Measurements from ENCODE around the gene OR2V2. TPM values are rescaled to one million over a fixed set of nuclear protein-coding genes. Genes with fewer than 3 reads are reported as not detected.
"Not testable (repeated sequence)": the region's sequence is repeated elsewhere in the genome, so short reads cannot be mapped to it uniquely, and the experiment has no call there.

OR2V2 gene, protein sequence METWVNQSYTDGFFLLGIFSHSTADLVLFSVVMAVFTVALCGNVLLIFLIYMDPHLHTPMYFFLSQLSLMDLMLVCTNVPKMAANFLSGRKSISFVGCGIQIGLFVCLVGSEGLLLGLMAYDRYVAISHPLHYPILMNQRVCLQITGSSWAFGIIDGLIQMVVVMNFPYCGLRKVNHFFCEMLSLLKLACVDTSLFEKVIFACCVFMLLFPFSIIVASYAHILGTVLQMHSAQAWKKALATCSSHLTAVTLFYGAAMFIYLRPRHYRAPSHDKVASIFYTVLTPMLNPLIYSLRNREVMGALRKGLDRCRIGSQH
- polyA plus RNA-seq (2012; ENCODE audit: insufficient read depth, insufficient read length) = not detected

DNA sequence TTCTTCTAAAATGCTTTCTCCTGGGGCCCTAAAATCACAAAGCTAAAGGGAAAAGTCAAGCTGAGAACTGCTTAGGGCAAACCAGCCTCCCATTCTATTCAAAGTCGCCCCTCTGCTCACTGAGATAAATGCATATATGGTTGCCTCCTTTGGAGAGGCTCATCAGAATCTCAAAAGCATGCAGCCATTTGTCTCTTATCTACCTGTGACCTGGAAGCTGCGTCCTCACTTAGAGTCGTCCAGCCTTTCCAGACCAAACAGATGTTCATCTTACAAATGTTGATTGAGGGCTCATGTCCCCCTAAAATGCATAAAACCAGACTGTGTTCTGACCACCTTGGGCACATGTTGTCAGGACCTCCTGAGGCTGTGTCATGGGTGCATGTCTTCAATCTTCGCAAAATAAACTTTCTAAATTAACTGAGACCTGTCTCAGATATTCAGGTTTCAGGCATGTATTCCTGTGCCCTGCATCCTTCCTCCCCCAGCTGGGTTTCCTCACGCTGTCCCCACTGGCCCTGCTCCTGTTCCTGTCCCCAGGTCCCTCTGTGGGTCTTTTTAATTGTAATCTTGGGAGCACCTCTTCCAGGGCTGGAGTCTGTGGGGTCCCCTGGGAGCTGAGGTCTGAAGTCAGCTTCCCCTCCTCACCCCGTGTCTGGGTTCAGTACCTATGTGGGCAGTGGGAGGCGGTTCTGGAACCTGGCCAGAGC, at the start of gene OR2V2:
OR2V2 (plus strand) TSS at position 660 of the 710 bp plus-strand sequence. CDS start 7,357 bp downstream, outside the sequence.
- not testable (repeated sequence) for H3K4me3 ChIP-seq (ENCODE audit: low read length); DNase-seq (ENCODE audit: low read depth, low spot score)

- not testable (repeated sequence) for DNase-seq (ENCODE audit: low read depth, low spot score); H3K4me3 ChIP-seq (ENCODE audit: low read length)
Measured at GRCh38 chr5:181097759-181098491, 49.5 kb upstream of the OR2V2 start.

GRCh38 chr5:181098762-181099601, 48.4 kb upstream of the OR2V2 start:
- H3K4me3 ChIP-seq (ENCODE audit: low read length) = no peak overlapping the region; the same call in 1 of the 2 replicates
- DNase-seq (ENCODE audit: low read depth, low spot score) = peak; percentile 7

GRCh38 chr5:181099602-181100086, 47.7 kb upstream of the OR2V2 start:
- no peak overlapping the region for H3K4me3 ChIP-seq (ENCODE audit: low read length)

GRCh38 chr5:181100121-181100875, 47.1 kb upstream of the OR2V2 start:
- no peak for DNase-seq (ENCODE audit: low read depth, low spot score)
- H3K4me3 ChIP-seq (ENCODE audit: low read length) = no peak overlapping the region

More at GRCh38 chr5:181099602-181100086, 47.7 kb upstream of the OR2V2 start:
- no peak for DNase-seq (ENCODE audit: low read depth, low spot score)

- H3K4me3 ChIP-seq (ENCODE audit: low read length) = not testable (repeated sequence)
Measured at GRCh38 chr5:181101030-181101641, 46.2 kb upstream of the OR2V2 start.

DNA sequence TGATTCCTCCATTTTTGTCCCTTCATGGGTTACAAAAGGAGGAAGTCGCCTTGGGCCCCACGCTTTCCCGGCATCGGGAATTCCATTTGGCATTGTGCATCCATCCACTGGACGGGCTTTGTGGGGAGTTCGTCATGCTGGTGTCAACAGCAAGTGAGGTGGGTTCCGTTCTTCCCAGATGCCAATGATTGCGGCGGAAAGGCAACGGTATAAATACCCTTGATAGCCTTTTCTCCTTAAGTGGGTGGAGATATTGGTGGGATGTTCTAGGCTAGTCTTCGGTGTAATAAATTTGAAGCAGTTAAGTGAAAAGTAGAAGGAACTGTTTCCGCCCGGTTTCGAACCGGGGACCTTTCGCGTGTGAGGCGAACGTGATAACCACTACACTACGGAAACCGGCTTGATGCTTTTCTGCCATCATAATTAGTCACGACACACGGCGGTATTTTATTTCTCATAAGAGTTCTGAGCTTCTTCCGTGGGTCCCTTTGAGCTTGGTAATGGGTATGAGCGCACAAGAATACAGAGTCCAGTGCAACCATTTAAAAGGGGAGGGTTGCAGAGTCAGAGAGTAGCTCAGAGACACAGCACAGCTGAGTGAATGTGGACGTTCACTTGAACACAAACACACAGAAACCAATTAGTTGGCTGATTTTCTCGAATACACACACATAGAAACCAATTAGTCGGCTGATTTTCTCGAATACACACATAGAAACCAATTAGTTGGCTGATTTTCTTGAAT, 45.3 kb upstream of the OR2V2 start:
- H3K4me3 ChIP-seq (ENCODE audit: low read length); DNase-seq (ENCODE audit: low read depth, low spot score): not testable (repeated sequence)

More at GRCh38 chr5:181101030-181101641, 46.2 kb upstream of the OR2V2 start:
- not testable (repeated sequence) for DNase-seq (ENCODE audit: low read depth, low spot score)

DNA sequence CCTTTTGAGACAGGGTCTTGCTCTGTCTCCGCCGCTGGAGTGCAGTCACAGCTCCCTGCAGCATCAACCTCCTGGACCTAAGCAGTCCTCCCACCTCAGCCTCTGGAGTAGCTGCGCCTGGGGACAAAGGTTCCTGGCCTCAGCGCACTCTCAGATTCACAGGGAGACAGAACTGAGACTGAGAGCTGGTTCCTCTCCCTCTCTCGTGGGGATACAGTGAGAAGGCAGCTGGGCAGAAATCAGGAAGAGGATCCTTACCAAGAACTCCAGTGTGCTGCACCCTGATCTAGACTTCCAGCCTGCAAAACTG, 43.2 kb upstream of the OR2V2 start:
- not testable (repeated sequence) for H3K4me3 ChIP-seq (ENCODE audit: low read length); DNase-seq (ENCODE audit: low read depth, low spot score)

DNA sequence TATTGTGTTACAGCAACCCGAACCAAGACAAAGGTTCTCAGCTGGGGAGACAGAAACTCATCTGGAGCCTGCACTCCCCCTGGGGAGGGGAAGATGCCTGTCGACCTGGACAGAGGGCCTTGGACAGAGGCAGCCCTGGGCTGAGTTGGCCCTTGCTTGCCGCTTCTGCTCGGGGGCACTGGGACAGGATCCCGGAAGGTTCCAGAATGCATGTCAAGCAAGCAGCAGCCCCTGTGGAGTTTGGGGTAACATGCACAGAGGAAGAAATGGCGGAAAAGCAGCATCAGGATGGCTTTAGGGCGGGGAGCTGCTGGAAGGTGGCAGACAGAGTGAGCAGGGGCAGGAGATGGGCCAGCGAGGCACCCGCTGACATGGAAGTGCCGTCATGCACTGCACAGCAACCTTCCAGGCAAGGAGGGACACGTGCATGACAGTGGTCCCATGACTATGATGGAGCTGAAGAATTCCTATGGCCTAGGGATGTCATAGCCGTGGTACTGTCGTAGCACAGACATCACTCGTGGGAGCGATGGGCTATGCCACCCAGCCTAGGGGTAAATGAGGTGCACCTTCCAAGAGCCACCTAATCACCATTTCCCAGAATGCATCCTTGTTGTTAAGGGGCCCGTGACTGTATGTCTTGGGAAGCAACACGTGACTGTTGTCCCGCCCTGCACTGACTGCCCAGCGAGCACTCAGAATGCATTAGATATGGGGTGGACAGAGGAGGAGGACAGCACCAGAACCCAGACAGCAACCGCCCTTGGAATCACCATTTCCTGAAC, 42.6 kb upstream of the OR2V2 start:
- not testable (repeated sequence) for DNase-seq (ENCODE audit: low read depth, low spot score); H3K4me3 ChIP-seq (ENCODE audit: low read length)

GRCh38 chr5:181105391-181106025, 41.9 kb upstream of the OR2V2 start:
- no peak for DNase-seq (ENCODE audit: low read depth, low spot score)
- no peak overlapping the region for H3K4me3 ChIP-seq (ENCODE audit: low read length)

GRCh38 chr5:181107699-181108098, 39.7 kb upstream of the OR2V2 start:
- no peak for DNase-seq (ENCODE audit: low read depth, low spot score)
- no peak overlapping the region for H3K4me3 ChIP-seq (ENCODE audit: low read length)

DNA sequence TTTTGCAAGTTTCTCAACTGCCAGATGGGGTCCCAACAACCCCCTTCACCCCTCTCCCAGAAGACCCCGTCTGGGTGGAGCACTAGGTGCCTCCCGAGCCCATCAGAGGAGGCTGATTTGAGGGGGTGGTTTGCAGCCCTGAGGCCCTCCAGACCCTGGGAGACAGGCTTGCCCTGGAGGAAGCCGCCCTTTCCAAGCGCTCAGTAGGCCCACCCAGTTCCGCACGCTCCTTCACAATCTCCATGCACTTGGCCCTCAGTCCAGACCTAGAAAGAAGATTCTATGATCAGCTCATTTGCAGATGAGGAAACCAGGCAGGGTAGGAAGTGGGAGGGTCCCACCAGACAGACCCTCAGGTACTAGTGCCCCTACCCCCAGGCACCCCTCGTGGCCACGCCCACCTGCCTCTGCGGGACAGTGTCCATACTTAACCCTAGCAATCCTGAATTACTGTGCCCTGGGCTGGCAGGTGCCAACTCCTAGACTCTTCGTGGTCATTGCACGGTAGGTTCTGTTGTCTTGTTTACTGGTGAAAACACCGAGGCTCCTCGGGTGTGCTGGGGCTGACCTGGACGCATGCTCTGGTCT, 38.7 kb upstream of the OR2V2 start:
- no peak overlapping the region for H3K4me3 ChIP-seq (ENCODE audit: low read length)
- no peak for DNase-seq (ENCODE audit: low read depth, low spot score)

- no peak for DNase-seq (ENCODE audit: low read depth, low spot score)
- no peak overlapping the region for H3K4me3 ChIP-seq (ENCODE audit: low read length)
Measured at GRCh38 chr5:181109489-181110013, 37.8 kb upstream of the OR2V2 start.

DNA sequence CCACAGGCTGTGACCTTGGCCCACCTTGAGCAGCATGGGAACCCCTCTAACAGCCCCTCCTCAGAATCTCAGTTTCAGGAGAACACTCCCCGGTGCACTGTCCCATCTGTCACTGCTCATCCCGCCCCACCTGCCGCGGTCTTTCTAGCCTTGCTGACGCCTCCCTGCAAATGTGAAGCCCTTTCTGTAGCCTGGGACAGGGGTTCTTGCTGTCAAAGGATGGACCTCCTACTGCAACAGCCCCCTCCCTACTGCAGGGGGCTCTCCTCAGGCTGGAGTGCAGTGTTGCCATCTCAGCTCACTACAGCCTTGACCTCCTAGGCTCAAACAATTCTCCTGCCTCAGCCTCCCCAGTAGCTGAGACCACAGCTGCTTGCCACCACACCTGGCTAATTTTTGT, 36.4 kb upstream of the OR2V2 start:
- H3K4me3 ChIP-seq (ENCODE audit: low read length) = no peak overlapping the region
- DNase-seq (ENCODE audit: low read depth, low spot score) = no peak

GRCh38 chr5:181112476-181112875, 34.9 kb upstream of the OR2V2 start:
- no peak for DNase-seq (ENCODE audit: low read depth, low spot score)
- no peak overlapping the region for H3K4me3 ChIP-seq (ENCODE audit: low read length)

All from Jurkat, Clone E6-1 (cell line).